ENCODE data around the gene CPNE5. TPM values are rescaled to one million over a fixed set of nuclear protein-coding genes. Genes with fewer than 3 reads are reported as not detected.
"Not testable (repeated sequence)": the region's sequence is repeated elsewhere in the genome, so short reads cannot be mapped to it uniquely, and the experiment has no call there.

CPNE5 gene
- total RNA-seq, 1 donor from 2014 or later, result not detected

- H3K4me3 Mint-ChIP-seq (ENCODE audit: unreplicated experiment), result no peak overlapping the region
- H3K4me1 Mint-ChIP-seq (ENCODE audit: low read depth), result peaks cover 2% of the 10 kb centered on the region
- peaks cover 2% of the 10 kb centered on the region for H3K27me3 Mint-ChIP-seq (ENCODE audit: low read depth)
- TF ChIP-seq, protein P1, sequence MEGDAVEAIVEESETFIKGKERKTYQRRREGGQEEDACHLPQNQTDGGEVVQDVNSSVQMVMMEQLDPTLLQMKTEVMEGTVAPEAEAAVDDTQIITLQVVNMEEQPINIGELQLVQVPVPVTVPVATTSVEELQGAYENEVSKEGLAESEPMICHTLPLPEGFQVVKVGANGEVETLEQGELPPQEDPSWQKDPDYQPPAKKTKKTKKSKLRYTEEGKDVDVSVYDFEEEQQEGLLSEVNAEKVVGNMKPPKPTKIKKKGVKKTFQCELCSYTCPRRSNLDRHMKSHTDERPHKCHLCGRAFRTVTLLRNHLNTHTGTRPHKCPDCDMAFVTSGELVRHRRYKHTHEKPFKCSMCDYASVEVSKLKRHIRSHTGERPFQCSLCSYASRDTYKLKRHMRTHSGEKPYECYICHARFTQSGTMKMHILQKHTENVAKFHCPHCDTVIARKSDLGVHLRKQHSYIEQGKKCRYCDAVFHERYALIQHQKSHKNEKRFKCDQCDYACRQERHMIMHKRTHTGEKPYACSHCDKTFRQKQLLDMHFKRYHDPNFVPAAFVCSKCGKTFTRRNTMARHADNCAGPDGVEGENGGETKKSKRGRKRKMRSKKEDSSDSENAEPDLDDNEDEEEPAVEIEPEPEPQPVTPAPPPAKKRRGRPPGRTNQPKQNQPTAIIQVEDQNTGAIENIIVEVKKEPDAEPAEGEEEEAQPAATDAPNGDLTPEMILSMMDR (IDR thresholded peaks at IDR 0.05), result no peak
- no peaks in the 10 kb centered on the region for H3K9me3 Mint-ChIP-seq (ENCODE audit: low read depth)
- H3K36me3 Mint-ChIP-seq (ENCODE audit: low read depth), result no peaks in the 10 kb centered on the region
- H3K27ac Mint-ChIP-seq (ENCODE audit: unreplicated experiment), result no peak overlapping the region
- DNase-seq (ENCODE audit: low spot score), result no peak
These were observed 132.9 kb downstream of the CPNE5 start for GRCh38 chr6:36706339-36706738.

DNA sequence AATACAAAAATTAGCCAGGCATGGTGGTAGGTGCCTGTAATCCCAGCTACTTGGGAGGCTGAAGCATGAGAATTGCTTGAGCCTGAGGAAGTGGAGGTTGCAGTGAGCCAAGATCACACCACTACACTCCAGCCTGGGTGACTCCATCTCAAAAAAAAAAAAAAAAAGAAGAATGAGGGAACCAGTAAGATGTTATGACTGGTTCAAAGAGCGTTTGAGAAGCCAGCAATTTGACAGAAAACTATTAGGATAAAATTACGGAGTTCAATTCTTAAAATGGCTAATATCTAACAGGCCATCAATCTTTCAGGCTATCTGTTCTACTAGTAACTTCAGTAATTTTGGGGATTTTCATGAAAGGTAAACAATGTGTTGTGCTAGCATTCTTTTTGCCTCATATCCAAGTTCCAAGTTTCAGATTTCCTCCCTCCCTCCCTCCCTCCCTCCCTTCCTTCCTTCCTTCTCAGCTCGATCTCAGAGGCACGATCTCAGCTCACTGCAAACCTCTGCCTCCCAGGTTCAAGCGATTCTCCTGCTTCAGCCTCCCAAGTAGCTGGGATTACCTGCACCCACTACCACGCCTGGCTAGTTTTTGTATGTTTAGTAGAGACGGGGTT is 134.2 kb downstream of the CPNE5 start:
- H3K36me3 Mint-ChIP-seq (ENCODE audit: low read depth); H3K4me1 Mint-ChIP-seq (ENCODE audit: low read depth); H3K27me3 Mint-ChIP-seq (ENCODE audit: low read depth); H3K9me3 Mint-ChIP-seq (ENCODE audit: low read depth); H3K4me3 Mint-ChIP-seq (ENCODE audit: unreplicated experiment); H3K27ac Mint-ChIP-seq (ENCODE audit: unreplicated experiment); DNase-seq (ENCODE audit: low spot score): not testable (repeated sequence)

DNA sequence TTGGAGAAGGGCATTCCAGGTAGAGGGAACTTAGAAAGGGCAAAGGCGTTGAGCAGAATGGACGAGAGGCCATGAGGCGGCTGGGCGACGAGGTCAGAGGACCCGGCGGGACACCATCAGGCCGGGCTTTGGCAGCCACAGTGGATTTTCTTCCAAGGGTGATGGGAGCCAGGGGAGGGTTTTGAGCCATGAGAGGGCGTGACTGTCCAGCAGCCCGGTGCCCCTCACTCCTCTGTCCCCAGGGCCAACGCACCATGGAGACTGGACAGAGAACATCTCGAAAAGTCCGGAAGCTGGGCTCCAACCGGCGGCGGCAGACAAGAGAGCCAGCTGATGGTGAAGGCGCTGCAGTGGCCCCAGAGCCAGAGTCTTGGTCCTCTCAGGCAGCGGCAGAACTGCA is 135.3 kb downstream of the CPNE5 start:
- peaks cover 6% of the 10 kb centered on the region for H3K4me1 Mint-ChIP-seq (ENCODE audit: low read depth)
- no peak overlapping the region for H3K27ac Mint-ChIP-seq (ENCODE audit: unreplicated experiment)
- no peak for DNase-seq (ENCODE audit: low spot score)
- H3K27me3 Mint-ChIP-seq (ENCODE audit: low read depth), result peaks cover 3% of the 10 kb centered on the region
- TF ChIP-seq, protein P1 (IDR thresholded peaks at IDR 0.05), result no peak
- no peaks in the 10 kb centered on the region for H3K9me3 Mint-ChIP-seq (ENCODE audit: low read depth)
- H3K36me3 Mint-ChIP-seq (ENCODE audit: low read depth), result no peaks in the 10 kb centered on the region
- no peak overlapping the region for H3K4me3 Mint-ChIP-seq (ENCODE audit: unreplicated experiment)

DNA sequence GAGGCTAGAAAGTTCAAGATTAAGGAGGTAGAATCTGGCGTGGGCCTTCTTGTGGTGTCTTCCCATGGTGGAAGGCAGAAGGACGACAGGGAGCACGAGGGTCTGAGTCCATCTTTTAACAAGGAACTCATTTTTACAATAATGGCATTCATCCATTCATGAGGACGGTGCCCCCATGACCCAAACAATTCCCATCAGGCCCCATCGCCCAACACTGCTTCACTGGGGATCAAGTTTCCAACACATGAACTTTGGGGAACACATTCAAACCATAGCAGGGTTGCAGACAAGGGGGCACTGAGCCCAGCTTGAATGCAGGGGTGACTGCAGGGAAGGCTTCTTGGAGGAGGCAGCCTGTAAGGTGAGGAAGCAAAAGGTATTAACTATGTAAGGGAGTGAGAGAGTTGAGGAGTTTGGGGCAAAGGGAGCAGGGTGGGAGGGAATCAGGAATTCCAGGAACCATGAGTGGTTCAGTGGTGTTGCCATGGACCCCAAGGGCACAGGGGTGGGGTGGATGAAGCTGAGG is 136.1 kb downstream of the CPNE5 start:
- TF ChIP-seq, protein P1 (IDR thresholded peaks at IDR 0.05), result no peak

GRCh38 chr6:36702656-36703055 is 136.6 kb downstream of the CPNE5 start:
- peaks cover 8% of the 10 kb centered on the region for H3K27me3 Mint-ChIP-seq (ENCODE audit: low read depth)
- TF ChIP-seq, protein P1 (IDR thresholded peaks at IDR 0.05), result no peak
- no peaks in the 10 kb centered on the region for H3K36me3 Mint-ChIP-seq (ENCODE audit: low read depth)
- H3K4me3 Mint-ChIP-seq (ENCODE audit: unreplicated experiment), result no peak overlapping the region
- no peaks in the 10 kb centered on the region for H3K9me3 Mint-ChIP-seq (ENCODE audit: low read depth)
- H3K27ac Mint-ChIP-seq (ENCODE audit: unreplicated experiment), result no peak overlapping the region
- peaks cover 6% of the 10 kb centered on the region for H3K4me1 Mint-ChIP-seq (ENCODE audit: low read depth)
- DNase-seq (ENCODE audit: low spot score), result no peak

More for the DNA sequence above, 136.1 kb downstream of the CPNE5 start:
- H3K4me3 Mint-ChIP-seq (ENCODE audit: unreplicated experiment), result no peak overlapping the region
- H3K27me3 Mint-ChIP-seq (ENCODE audit: low read depth), result peaks cover 8% of the 10 kb centered on the region
- no peaks in the 10 kb centered on the region for H3K36me3 Mint-ChIP-seq (ENCODE audit: low read depth)
- H3K27ac Mint-ChIP-seq (ENCODE audit: unreplicated experiment), result no peak overlapping the region
- no peak for DNase-seq (ENCODE audit: low spot score)
- no peaks in the 10 kb centered on the region for H3K9me3 Mint-ChIP-seq (ENCODE audit: low read depth)
- peaks cover 6% of the 10 kb centered on the region for H3K4me1 Mint-ChIP-seq (ENCODE audit: low read depth)
